Activated CD4-positive, alpha-beta memory T cell treated with anti-CD3 and anti-CD28 coated beads, Interleukin-2, amount 10 ng/mL, durations not matched to agents 7 days and 5 days (primary cell): Measurements from ENCODE around the gene PTGIS. TPM values are rescaled to one million over a fixed set of nuclear protein-coding genes. Genes with fewer than 3 reads are reported as not detected.

Experiments
- CTCF ChIA-PET: fragments of 350-600 bp; sonication (Branson Sonifier 250); formaldehyde crosslinking; loops from one replicate; lab custom pipeline; 2021; ENCODE audit warnings: antibody characterized with exemption, inconsistent platforms; lab: Charles Lee
- POLR2A ChIA-PET: fragments of 350-600 bp; sonication (Branson Sonifier 250); formaldehyde crosslinking; loops from one replicate; lab custom pipeline; 2021; ENCODE audit warnings: antibody characterized with exemption; lab: Charles Lee
- DNase-seq: peaks from one replicate; pipeline ENCODE4 v3.0.0-alpha.2; 2020
- H3K27ac Mint-ChIP-seq: one replicate; pipeline ENCODE4 v1.8.0; 2021; ENCODE audit warnings: mild to moderate bottlenecking, mixed read lengths
- H3K27me3 Mint-ChIP-seq: one replicate; pipeline ENCODE4 v1.8.0; 2021; ENCODE audit warnings: mixed read lengths
- H3K36me3 Mint-ChIP-seq: one replicate; pipeline ENCODE4 v1.8.0; 2021; ENCODE audit warnings: low read depth, mixed read lengths
- H3K4me1 Mint-ChIP-seq: one replicate; pipeline ENCODE4 v1.8.0; 2021; ENCODE audit warnings: mixed read lengths
- H3K4me3 Mint-ChIP-seq: one replicate; pipeline ENCODE4 v1.8.0; 2021; ENCODE audit warnings: mild to moderate bottlenecking, mixed read lengths
- H3K9me3 Mint-ChIP-seq: one replicate; pipeline ENCODE4 v1.8.0; 2021; ENCODE audit warnings: mixed read lengths
- total RNA-seq, 2 experiments: library from RNA; stranded (reverse); gene quantifications; one replicate each; pipeline ENCODE4 v1.2.3, GENCODE V29; 2021

Gene PTGIS
- total RNA-seq, 2 experiments from 2014 or later = 1.6 to 2.8 TPM

DNA sequence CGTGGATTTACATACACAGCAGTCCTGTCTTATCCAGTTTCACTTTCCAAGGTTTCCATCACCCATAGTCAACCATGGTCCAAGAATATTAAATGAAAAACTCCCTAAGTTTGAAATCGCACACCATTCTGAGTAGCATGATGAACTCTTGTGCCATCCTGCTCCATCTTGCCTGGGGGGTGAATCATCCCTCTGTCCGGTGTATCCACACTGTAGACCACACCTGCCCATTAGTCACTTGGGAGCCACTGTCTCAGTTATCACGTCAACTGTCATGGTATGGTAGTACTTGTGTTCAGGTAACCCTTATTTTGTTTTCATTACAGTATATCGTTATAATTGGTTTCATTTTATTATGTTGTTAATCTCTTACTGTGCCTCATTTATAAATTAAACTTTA, 38.5 kb downstream of the PTGIS start:
- no peak overlapping the region for H3K27ac Mint-ChIP-seq
- H3K36me3 Mint-ChIP-seq = peaks cover 7% of the 10 kb centered on the region
- peaks cover 5% of the 10 kb centered on the region for H3K9me3 Mint-ChIP-seq
- H3K4me1 Mint-ChIP-seq = peaks cover 12% of the 10 kb centered on the region
- H3K27me3 Mint-ChIP-seq = peaks cover 24% of the 10 kb centered on the region
- POLR2A ChIA-PET = no interaction called here
- DNase-seq = no peak
- H3K4me3 Mint-ChIP-seq = no peak overlapping the region
- CTCF ChIA-PET = interaction anchor here (1.3 kb wide), 1 partner anchor 195 kb away, joined by 3 read pairs; no protein-coding TSS in a partner anchor

DNA sequence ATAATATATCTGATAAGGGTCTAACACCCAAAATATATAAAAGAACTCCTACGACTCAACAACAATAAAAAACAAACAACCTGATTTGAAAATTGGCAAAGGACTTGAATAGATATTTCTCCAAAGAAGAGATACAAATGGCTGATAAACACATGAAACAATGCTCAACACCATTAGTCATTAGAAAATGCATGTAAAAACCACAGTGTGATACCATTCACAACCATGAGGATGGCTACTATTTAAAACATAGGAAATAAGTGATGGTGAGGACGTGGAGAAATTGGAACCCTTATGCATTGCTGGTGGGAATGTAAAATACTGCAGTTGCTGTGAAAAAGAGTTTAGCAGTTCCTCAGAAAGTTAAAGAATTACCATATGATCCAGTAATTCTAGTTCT, 41.4 kb downstream of the PTGIS start:
- Mint-ChIP-seq H3K9me3 (peaks cover 10% of the 10 kb centered on the region), H3K27ac (no peak overlapping the region), H3K27me3 (peaks cover 24% of the 10 kb centered on the region), H3K4me1 (peaks cover 5% of the 10 kb centered on the region), H3K36me3 (peaks cover 11% of the 10 kb centered on the region), H3K4me3 (no peak overlapping the region)
- DNase-seq = no peak
- CTCF ChIA-PET = no interaction called here
- POLR2A ChIA-PET = no interaction called here

DNA sequence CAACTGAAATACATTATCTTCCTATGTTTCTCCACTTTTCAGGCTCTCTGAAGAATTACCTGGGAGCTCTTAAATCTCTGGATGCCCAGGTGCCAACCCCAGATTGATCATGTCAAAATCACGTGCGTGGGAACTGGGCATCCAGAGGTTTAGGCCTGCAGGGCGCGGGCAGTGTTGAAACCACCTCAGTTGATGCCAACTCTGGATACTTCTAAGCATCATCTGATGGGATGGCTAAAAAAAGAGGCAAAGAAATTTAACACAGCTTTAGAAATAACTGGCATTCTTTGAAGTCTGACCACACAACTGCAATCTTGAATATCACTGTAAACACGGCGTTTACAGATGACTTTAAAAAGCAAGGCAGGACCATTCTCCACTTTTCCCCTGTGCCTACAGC, 41.9 kb downstream of the PTGIS start:
- no peak overlapping the region for H3K27ac Mint-ChIP-seq

DNA sequence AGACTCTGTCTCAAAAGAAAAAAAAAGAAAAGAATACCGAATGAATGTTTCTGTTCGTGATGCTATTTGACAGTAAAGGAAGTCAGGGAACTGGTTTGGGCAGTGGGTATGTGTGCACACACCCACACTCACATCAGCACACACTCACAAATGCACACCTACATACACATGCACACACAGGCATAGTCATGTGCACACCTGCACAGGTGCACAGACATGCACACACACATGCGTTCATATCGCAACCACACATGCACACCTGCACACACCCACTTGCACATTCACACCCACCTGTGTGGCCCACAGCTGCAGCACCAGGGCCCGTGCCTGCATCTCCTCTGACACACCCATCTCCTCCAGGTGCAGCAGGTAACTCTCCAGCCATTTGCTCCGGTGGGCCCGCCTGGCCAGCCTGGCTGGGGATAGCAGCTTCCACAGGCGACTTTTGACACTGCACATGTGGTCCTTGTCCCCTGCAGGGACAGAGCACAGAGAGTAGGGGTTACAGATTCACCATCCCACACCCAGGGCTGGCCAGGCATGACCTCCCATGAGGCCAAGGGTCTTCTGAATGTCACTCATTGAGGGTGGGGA, 44.1 kb downstream of the PTGIS start:
- DNase-seq = no peak
- Mint-ChIP-seq H3K4me1 (peaks cover 5% of the 10 kb centered on the region), H3K4me3 (no peak overlapping the region), H3K9me3 (peaks cover 10% of the 10 kb centered on the region), H3K27me3 (peaks cover 14% of the 10 kb centered on the region), H3K27ac (no peak overlapping the region), H3K36me3 (peaks cover 11% of the 10 kb centered on the region)
- POLR2A ChIA-PET = no interaction called here
- CTCF ChIA-PET = no interaction called here

More for the DNA sequence above, 41.9 kb downstream of the PTGIS start:
- POLR2A ChIA-PET = no interaction called here
- H3K27me3 Mint-ChIP-seq = peaks cover 22% of the 10 kb centered on the region
- H3K4me1 Mint-ChIP-seq = peaks cover 5% of the 10 kb centered on the region
- H3K36me3 Mint-ChIP-seq = peaks cover 11% of the 10 kb centered on the region
- CTCF ChIA-PET = interaction anchor here (0.6 to 1.0 kb wide), 2 partner anchors 42 to 330 kb away, joined by 3 read pairs; no protein-coding TSS in a partner anchor
- H3K4me3 Mint-ChIP-seq = no peak overlapping the region
- H3K9me3 Mint-ChIP-seq = peaks cover 10% of the 10 kb centered on the region
- DNase-seq = no peak

DNA sequence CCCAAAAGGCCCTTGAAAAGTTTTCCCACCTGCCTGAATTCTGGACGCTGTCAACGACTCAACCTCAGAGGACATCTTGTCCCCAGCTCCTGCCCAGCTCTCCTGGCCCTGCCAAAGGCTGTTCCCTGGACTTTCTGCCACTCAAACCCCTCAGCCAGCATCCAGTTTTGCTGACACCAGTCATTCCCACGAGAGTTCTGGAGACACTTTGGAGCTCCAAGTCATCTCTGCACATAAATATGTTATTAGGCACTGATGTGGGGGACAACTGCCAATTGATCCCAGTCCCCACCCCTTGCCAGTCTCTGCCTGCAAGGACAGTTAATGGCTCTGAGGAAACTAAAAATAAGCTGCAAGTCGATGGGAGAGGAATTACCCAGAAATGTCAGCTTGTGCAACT, 46.6 kb downstream of the PTGIS start:
- H3K36me3 Mint-ChIP-seq = peaks cover 11% of the 10 kb centered on the region
- H3K4me3 Mint-ChIP-seq = no peak overlapping the region
- H3K4me1 Mint-ChIP-seq = peaks cover 1% of the 10 kb centered on the region
- ChIA-PET CTCF (interaction anchor here (0.6 to 1.7 kb wide), 3 partner anchors 18 to 237 kb away, joined by 3 to 5 read pairs (median 4); no protein-coding TSS in a partner anchor), POLR2A (interaction anchor here (0.7 kb wide), 1 partner anchor 13 kb away, joined by 3 read pairs; no protein-coding TSS in a partner anchor)
- no peak overlapping the region for H3K27ac Mint-ChIP-seq
- peaks cover 20% of the 10 kb centered on the region for H3K27me3 Mint-ChIP-seq
- DNase-seq = no peak
- H3K9me3 Mint-ChIP-seq = peaks cover 10% of the 10 kb centered on the region

DNA sequence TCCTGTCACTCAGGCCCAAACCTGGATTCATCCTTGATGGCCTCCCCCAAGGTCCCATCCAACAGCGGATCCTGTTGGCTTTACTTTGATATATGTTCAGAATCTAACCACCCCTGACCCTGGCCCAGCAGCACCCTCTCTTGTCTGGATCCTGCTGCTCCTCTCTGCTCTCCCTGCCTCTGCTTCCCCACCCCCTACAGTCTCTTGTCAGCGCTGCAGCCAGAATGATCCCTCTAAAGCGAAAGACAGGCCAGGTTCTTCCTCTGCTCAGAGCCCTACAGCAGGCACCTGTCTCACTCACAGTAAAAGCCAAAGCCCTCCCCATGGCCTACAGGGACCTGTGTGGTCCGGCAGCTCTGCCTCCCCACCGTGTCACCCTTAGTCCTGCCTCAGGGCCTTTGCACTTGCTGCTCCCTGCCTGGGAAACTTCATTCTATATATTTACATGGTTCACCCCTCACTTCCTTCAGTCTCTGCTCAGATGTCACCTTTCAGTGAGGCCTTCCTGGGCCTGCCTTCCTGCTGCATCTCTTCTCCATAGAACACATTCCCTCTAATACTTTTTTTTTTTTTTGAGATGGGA, 48.1 kb downstream of the PTGIS start:
- H3K27ac Mint-ChIP-seq = no peak overlapping the region
- ChIA-PET POLR2A (no interaction called here), CTCF (interaction anchor here (1.5 kb wide), 1 partner anchor 91 kb away, joined by 7 read pairs; no protein-coding TSS in a partner anchor)
- H3K9me3 Mint-ChIP-seq = peaks cover 8% of the 10 kb centered on the region
- H3K4me3 Mint-ChIP-seq = no peak overlapping the region
- no peak for DNase-seq
- H3K4me1 Mint-ChIP-seq = no peaks in the 10 kb centered on the region
- H3K27me3 Mint-ChIP-seq = peaks cover 19% of the 10 kb centered on the region
- H3K36me3 Mint-ChIP-seq = peaks cover 8% of the 10 kb centered on the region

DNA sequence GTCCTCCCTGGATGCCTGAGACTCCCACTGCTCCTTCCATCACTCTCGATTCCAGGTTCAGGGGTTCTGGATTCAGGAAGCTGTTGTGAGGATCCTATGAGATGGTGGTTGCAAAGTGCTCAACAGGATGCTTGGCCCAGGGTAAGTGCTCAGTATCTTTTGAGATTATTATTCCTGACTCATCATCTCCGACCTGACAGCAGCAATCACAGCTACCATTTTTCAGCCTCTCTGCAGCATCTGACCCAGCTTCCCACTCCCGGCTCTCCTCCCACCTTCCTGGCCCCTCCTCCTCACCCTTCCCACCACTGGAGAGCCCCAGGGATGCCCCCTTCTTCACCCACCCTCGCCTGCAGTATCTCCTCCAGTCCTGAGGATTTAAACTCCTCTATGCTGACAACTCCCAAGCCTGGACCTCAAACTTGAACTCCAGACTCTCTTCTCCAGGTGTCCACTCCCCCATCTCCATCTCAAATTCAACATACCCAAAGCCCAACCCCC, 48.7 kb downstream of the PTGIS start:
- POLR2A ChIA-PET = no interaction called here
- CTCF ChIA-PET = interaction anchor here (1.5 kb wide), 1 partner anchor 91 kb away, joined by 7 read pairs; no protein-coding TSS in a partner anchor
- peaks cover 4% of the 10 kb centered on the region for H3K9me3 Mint-ChIP-seq
- peaks cover 4% of the 10 kb centered on the region for H3K36me3 Mint-ChIP-seq
- peaks cover 25% of the 10 kb centered on the region for H3K27me3 Mint-ChIP-seq
- H3K4me1 Mint-ChIP-seq = no peaks in the 10 kb centered on the region
- DNase-seq = no peak
- no peak overlapping the region for H3K4me3 Mint-ChIP-seq
- H3K27ac Mint-ChIP-seq = no peak overlapping the region

DNA sequence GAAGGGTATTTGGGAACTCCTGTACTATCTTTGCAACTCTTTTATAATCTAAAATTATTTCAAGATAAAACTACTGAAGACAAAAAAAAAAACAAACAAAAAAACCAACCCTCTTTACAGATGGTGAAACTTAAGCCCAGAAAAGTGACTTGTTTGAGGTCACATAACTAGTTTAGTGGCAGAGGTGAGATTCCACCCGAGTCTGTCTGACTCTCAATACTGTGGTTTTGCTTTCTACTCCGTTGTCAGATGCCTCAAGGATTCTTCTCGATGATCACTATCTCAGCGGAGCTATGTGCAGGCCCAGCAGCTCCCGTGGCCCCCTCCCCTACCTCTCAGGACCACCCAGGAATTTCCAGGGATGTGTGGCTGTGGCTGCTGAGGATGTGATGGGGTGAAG, 49.4 kb downstream of the PTGIS start:
- ChIA-PET CTCF (interaction anchor here (1.5 to 2.7 kb wide), 2 partner anchors 11 to 92 kb away, joined by 7 to 12 read pairs; no protein-coding TSS in a partner anchor), POLR2A (no interaction called here)
- Mint-ChIP-seq H3K27ac (no peak overlapping the region), H3K4me3 (no peak overlapping the region), H3K9me3 (peaks cover under 1% of the 10 kb centered on the region), H3K36me3 (peaks cover 2% of the 10 kb centered on the region), H3K27me3 (peaks cover 30% of the 10 kb centered on the region), H3K4me1 (no peaks in the 10 kb centered on the region)
- no peak for DNase-seq

DNA sequence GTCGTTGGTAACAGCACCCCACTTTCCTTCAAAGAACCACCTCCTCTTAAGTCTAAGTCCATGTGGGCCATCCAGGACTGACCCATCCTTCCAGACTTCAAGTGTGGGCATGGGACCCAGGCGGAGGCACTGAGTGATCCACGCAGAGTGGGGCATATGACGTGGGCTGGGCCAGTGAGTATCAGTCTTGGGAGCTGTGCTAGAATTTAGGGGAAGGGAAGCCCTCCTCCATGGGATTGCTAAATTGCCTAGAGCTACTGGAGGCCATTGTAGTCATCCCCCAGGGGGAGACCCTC, 50.2 kb downstream of the PTGIS start:
- H3K27me3 Mint-ChIP-seq = peaks cover 30% of the 10 kb centered on the region
- no peak overlapping the region for H3K4me3 Mint-ChIP-seq
- H3K4me1 Mint-ChIP-seq = no peaks in the 10 kb centered on the region
- POLR2A ChIA-PET = no interaction called here
- no peaks in the 10 kb centered on the region for H3K36me3 Mint-ChIP-seq
- H3K9me3 Mint-ChIP-seq = no peaks in the 10 kb centered on the region
- CTCF ChIA-PET = interaction anchor here (2.7 kb wide), 1 partner anchor 10 kb away, joined by 12 read pairs; no protein-coding TSS in a partner anchor
- no peak for DNase-seq
- no peak overlapping the region for H3K27ac Mint-ChIP-seq

DNA sequence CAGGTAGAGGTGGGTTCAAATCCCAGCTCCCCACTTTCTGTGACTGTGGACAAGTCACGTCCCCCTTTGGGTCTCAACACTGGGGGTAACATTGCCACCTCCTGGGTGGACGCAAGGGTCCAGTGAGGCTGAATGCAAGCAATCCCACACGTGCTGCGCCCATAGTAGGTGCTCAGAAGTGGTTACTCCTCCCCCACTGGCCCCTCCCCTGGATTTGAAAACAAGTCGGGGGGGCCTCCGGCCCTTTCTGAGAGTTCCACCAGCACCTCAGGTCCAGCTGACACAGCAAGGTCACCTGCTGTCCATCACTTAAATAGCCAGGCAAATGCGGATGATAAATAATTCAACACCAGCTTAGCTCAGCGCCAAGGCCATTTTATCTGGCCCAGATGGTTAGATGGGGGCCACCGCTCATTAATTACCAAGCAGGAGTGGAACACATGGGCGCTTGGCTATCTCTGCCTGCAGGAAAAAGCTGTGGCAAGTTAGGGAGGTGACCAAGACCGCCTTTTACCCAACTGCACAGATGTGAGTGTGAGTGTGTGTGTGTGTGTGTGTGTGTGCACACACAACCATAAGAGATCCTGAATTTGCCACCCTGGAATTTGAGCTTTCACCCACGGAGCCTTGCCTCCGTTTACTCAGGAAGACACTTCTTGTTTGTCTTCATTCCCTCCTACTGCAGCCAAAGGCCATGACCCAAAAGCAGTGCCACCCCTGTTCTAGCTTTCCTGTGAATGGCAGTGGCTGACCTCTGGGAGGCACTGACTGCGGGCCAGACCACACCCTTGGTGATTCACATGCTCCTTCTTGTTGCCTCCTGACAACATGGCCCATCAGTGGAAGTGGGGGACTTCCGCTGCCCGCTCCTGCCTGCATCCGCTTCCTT, 50.8 kb downstream of the PTGIS start:
- no peaks in the 10 kb centered on the region for H3K9me3 Mint-ChIP-seq
- no peak for DNase-seq
- ChIA-PET CTCF (interaction anchor here (2.7 kb wide), 1 partner anchor 9 kb away, joined by 12 read pairs; no protein-coding TSS in a partner anchor), POLR2A (no interaction called here)
- H3K27ac Mint-ChIP-seq = no peak overlapping the region
- H3K27me3 Mint-ChIP-seq = peaks cover 30% of the 10 kb centered on the region
- no peak overlapping the region for H3K4me3 Mint-ChIP-seq
- no peaks in the 10 kb centered on the region for H3K4me1 Mint-ChIP-seq
- no peaks in the 10 kb centered on the region for H3K36me3 Mint-ChIP-seq

DNA sequence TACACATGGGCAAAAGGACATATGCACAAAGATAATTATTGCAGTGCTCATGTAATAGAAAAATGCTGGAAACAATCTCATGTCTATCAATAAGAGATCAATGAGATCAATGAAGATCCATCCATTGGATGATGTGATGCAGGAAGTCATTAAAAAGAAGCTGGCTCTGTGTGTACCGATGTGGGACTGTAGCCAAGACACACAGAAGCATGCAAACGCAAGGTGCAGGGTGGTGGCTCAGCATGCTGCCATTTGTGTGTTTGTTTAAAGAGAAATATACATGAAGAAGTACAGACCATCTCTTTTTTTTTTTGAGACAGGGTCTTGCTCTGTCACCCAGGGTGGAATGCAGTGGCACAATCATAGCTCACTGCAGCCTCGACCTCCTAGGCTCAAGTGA, 52.4 kb downstream of the PTGIS start:
- no peak for DNase-seq
- H3K9me3 Mint-ChIP-seq = no peaks in the 10 kb centered on the region
- H3K27me3 Mint-ChIP-seq = peaks cover 32% of the 10 kb centered on the region
- CTCF ChIA-PET = interaction anchor here (1.3 to 2.7 kb wide), 2 partner anchors 8 to 10 kb away, joined by 3 to 12 read pairs; no protein-coding TSS in a partner anchor
- H3K36me3 Mint-ChIP-seq = no peaks in the 10 kb centered on the region
- POLR2A ChIA-PET = no interaction called here
- H3K4me3 Mint-ChIP-seq = no peak overlapping the region
- H3K4me1 Mint-ChIP-seq = no peaks in the 10 kb centered on the region
- H3K27ac Mint-ChIP-seq = no peak overlapping the region

DNA sequence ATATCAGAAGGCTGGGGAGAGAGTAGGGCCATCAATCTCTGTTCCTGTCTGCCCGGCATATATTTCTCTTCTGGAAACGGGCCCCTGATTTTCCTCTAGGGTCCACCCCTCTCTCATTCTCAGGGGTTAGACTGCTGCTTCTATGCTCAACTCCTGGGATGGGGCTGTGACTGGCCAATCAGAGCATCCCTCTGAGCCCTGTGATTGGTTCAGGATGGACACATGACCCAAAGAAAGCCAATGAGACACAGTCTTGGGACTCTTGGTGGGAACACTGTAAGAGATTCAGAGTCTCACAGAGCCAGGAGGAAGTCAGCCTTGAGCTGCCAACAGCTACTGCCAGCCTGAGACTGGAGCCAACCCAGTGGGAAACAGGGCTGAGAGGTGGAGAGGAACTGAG, 54.4 kb downstream of the PTGIS start:
- Mint-ChIP-seq H3K27ac (no peak overlapping the region), H3K9me3 (no peaks in the 10 kb centered on the region), H3K4me1 (peaks cover under 1% of the 10 kb centered on the region), H3K27me3 (peaks cover 44% of the 10 kb centered on the region), H3K4me3 (no peak overlapping the region), H3K36me3 (no peaks in the 10 kb centered on the region)
- ChIA-PET POLR2A (no interaction called here), CTCF (no interaction called here)
- DNase-seq = no peak
